Body of pancreas (tissue), 4 donors: ENCODE measurements around the gene SOX12. TPM values are rescaled to one million over a fixed set of nuclear protein-coding genes. Genes with fewer than 3 reads are reported as not detected.

Experiments used
- ATAC-seq: fragments of 150-250 bp; one replicate; pipeline ENCODE4 v1.9.1; 2016
- DNase-seq, 4 donors: peaks; one replicate each; pipeline ENCODE4 v3.0.0-alpha.2; 2019
- H3K27ac ChIP-seq, 4 donors: fragments of 200-600 bp; sonication (generic); 1 replicate in 3 of 4; 2 replicates in 1 of 4; pipeline versions ENCODE4 v1.5.1 to v1.6.1; 2016 to 2019; ENCODE audit warnings: mild to moderate bottlenecking in 1 of 4, mixed read lengths in 1 of 4, moderate library complexity in 1 of 4
- H3K27me3 ChIP-seq, 2 donors: fragments of 200-600 bp; sonication (generic); one replicate each; pipeline ENCODE4 v1.6.0; 2016; ENCODE audit warnings: mild to moderate bottlenecking in 1 of 2
- H3K36me3 ChIP-seq, 2 donors: fragments of 200-600 bp; sonication (generic); replicated peaks in 1 of 2; 2 replicates each; pipeline ENCODE4 v1.5.1; 2016; ENCODE audit warnings: low read depth in 2 of 2; ENCODE audit not compliant: insufficient read depth in 1 of 2
- H3K4me1 ChIP-seq: fragments of 200-600 bp; sonication (generic); one replicate; pipeline ENCODE4 v1.6.0; 2016
- H3K4me3 ChIP-seq, 2 donors: fragments of 200-600 bp; sonication (generic); 1 replicate in 1 of 2; 2 replicates in 1 of 2; pipeline ENCODE4 v1.5.1; 2016 to 2019
- H3K9me3 ChIP-seq, 3 donors: fragments of 200-600 bp; sonication (generic); 1 replicate in 2 of 3; 2 replicates in 1 of 3; pipeline ENCODE4 v1.5.1; 2016
- CTCF ChIP-seq, 7 experiments: fragments of 450-650 bp in 4 of 7; fragments of 200-600 bp in 3 of 7; sonication (generic) in 3 of 7; IDR thresholded peaks; one replicate each; pipeline ENCODE4 v1.5.1; 2016 to 2019; ENCODE audit warnings: antibody characterized with exemption in 7 of 7
- POLR2A ChIP-seq, 3 donors: fragments of 450-650 bp; IDR thresholded peaks; one replicate each; pipeline ENCODE4 v1.6.1; 2016; ENCODE audit warnings: antibody characterized with exemption in 3 of 3, mild to moderate bottlenecking in 2 of 3
- whole genome bisulfite sequencing, 2 donors: methylation state at CpG; one replicate each; pipeline ENCODE4 v1.1.5; 2017; 5-methylcytosine and 5-hydroxymethylcytosine counted together
- intact Hi-C: fragments of 100-400 bp; cut with DNase I; formaldehyde crosslinking; loops from one replicate; pipeline ENCODE4 v1.15.1; 2023
- total RNA-seq, 2 donors: library from RNA; depleted of rRNA; stranded (reverse); fragments of >200 nt; gene quantifications; one replicate each; pipeline ENCODE4 v1.1.0, GENCODE V29; 2016

The SOX12 gene
- total RNA-seq, 2 donors from 2014 or later = 6.2 to 17.1 TPM

GRCh38 chr20:310645-311044 lies 14.7 kb upstream of the SOX12 start:
- TF ChIP-seq POLR2A (IDR thresholded peaks at IDR 0.05) (no peak), CTCF (IDR thresholded peaks at IDR 0.05) (no peak)
- 8 to 11% methylated on average over 7 of the region's 7 CpGs for WGBS, 2 donors
- ATAC-seq = no peak
- Histone ChIP-seq H3K4me3 (no peak overlapping the region), H3K27ac (peak overlapping the region in 1 of 4 donors; percentile 62), H3K27me3 (no peaks in the 10 kb centered on the region), H3K9me3 (no peaks in the 10 kb centered on the region), H3K4me1 (peaks cover 14% of the 10 kb centered on the region), H3K36me3 (no peaks in the 10 kb centered on the region)
- DNase-seq = no peak
- intact Hi-C loops = no loop called here

- 83 to 88% methylated on average over 7 of the region's 7 CpGs for WGBS, 2 donors
- peaks cover 14% of the 10 kb centered on the region for H3K4me1 ChIP-seq
- intact Hi-C loops = no loop called here
- no peak for ATAC-seq
- H3K9me3 ChIP-seq = no peaks in the 10 kb centered on the region
- DNase-seq = no peak
- no peak for TF ChIP-seq CTCF (IDR thresholded peaks at IDR 0.05)
- no peak overlapping the region for H3K27ac ChIP-seq
- no peak overlapping the region for H3K4me3 ChIP-seq
- no peaks in the 10 kb centered on the region for H3K36me3 ChIP-seq
- no peaks in the 10 kb centered on the region for H3K27me3 ChIP-seq
These were observed 13.7 kb upstream of the SOX12 start for GRCh38 chr20:311609-312008.

GRCh38 chr20:312067-312466 lies 13.3 kb upstream of the SOX12 start:
- DNase-seq (no peak), ATAC-seq (no peak)
- Histone ChIP-seq H3K9me3 (no peaks in the 10 kb centered on the region), H3K27me3 (no peaks in the 10 kb centered on the region), H3K27ac (no peak overlapping the region), H3K4me1 (peaks cover 14% of the 10 kb centered on the region), H3K4me3 (no peak overlapping the region), H3K36me3 (no peaks in the 10 kb centered on the region)
- WGBS, 2 donors = 85 to 92% methylated on average over 8 of the region's 8 CpGs
- TF ChIP-seq CTCF (IDR thresholded peaks at IDR 0.05) (no peak), POLR2A (IDR thresholded peaks at IDR 0.05) (no peak)
- intact Hi-C loops = no loop called here

- Histone ChIP-seq H3K4me3 (no peak overlapping the region), H3K36me3 (no peaks in the 10 kb centered on the region), H3K27me3 (no peaks in the 10 kb centered on the region), H3K4me1 (peaks cover 14% of the 10 kb centered on the region), H3K9me3 (no peaks in the 10 kb centered on the region), H3K27ac (no peak overlapping the region)
- WGBS, 2 donors = 19 to 34% methylated on average over 1 of the region's 1 CpG
- ATAC-seq (no peak), DNase-seq (no peak)
- intact Hi-C loops = no loop called here
- no peak for TF ChIP-seq POLR2A (IDR thresholded peaks at IDR 0.05)
- no peak for TF ChIP-seq CTCF (IDR thresholded peaks at IDR 0.05)
These were observed 12.5 kb upstream of the SOX12 start for GRCh38 chr20:312866-313265.

- intact Hi-C loops = no loop called here
- no peak overlapping the region for H3K4me3 ChIP-seq
- ATAC-seq (no peak), DNase-seq (no peak)
- no peaks in the 10 kb centered on the region for H3K36me3 ChIP-seq
- 87 to 91% methylated on average over 5 of the region's 5 CpGs for WGBS, 2 donors
- peaks cover 14% of the 10 kb centered on the region for H3K4me1 ChIP-seq
- H3K27me3 ChIP-seq = no peaks in the 10 kb centered on the region
- H3K9me3 ChIP-seq = no peaks in the 10 kb centered on the region
- no peak overlapping the region for H3K27ac ChIP-seq
- TF ChIP-seq POLR2A (IDR thresholded peaks at IDR 0.05) = no peak
- no peak for TF ChIP-seq CTCF (IDR thresholded peaks at IDR 0.05)
These were observed 11.9 kb upstream of the SOX12 start for GRCh38 chr20:313402-313801.
